ENCODE measurements around the gene RERGL.

DNA sequence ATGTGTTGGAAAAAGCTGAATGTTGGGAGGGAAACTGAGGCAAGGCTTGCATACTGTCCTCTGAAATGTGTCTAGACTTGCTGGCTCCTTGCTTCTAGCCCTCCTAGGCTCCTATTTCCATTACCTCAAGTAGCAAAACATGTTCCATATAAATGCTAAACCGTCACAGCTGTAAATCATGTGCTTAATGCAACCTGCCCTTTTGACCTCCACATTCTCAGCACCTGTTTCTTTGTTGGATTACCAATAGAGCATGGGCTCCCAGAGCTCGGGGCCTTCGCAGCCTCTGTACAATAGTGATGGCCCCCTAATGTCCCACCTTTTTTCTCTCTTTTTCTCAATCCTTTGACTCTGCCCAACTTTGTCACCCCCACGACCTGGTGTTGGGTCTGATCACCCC lies 23.3 kb downstream of the RERGL start:
- TF ChIP-seq, protein P1, sequence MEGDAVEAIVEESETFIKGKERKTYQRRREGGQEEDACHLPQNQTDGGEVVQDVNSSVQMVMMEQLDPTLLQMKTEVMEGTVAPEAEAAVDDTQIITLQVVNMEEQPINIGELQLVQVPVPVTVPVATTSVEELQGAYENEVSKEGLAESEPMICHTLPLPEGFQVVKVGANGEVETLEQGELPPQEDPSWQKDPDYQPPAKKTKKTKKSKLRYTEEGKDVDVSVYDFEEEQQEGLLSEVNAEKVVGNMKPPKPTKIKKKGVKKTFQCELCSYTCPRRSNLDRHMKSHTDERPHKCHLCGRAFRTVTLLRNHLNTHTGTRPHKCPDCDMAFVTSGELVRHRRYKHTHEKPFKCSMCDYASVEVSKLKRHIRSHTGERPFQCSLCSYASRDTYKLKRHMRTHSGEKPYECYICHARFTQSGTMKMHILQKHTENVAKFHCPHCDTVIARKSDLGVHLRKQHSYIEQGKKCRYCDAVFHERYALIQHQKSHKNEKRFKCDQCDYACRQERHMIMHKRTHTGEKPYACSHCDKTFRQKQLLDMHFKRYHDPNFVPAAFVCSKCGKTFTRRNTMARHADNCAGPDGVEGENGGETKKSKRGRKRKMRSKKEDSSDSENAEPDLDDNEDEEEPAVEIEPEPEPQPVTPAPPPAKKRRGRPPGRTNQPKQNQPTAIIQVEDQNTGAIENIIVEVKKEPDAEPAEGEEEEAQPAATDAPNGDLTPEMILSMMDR (IDR thresholded peaks at IDR 0.05): no peak
- TF ChIP-seq POLR2A (IDR thresholded peaks at IDR 0.05): no peak

All from adrenal gland (tissue), 5 donors.